HEK293T (cell line): ENCODE data around the gene ING4.

Source experiments
- ARNT ChIP-seq: fragments of 450-650 bp; IDR thresholded peaks from 2 replicates; pipeline ENCODE4 v1.6.1; 2017; ENCODE audit warnings: mild to moderate bottlenecking
- BHLHE40 ChIP-seq: fragments of 450-650 bp; IDR thresholded peaks from 2 replicates; pipeline ENCODE4 v1.6.1; 2016; ENCODE audit warnings: mild to moderate bottlenecking, moderate library complexity, borderline replicate concordance
- FOXK2 ChIP-seq: fragments of 450-650 bp; IDR thresholded peaks from 2 replicates; pipeline ENCODE4 v1.6.1; 2016; ENCODE audit warnings: mild to moderate bottlenecking
- FOXM1 ChIP-seq: fragments of 450-650 bp; IDR thresholded peaks from 2 replicates; pipeline ENCODE4 v1.6.1; 2017; ENCODE audit warnings: mild to moderate bottlenecking, borderline replicate concordance
- HDGF ChIP-seq: fragments of 450-650 bp; IDR thresholded peaks from 2 replicates; pipeline ENCODE4 v1.6.1; 2017; ENCODE audit warnings: antibody characterized with exemption, borderline replicate concordance
- L3MBTL2 ChIP-seq: fragments of 450-650 bp; conservative IDR thresholded peaks from 2 replicates; pipeline ENCODE4 v1.6.1; 2016; ENCODE audit warnings: mild to moderate bottlenecking
- NFRKB ChIP-seq: fragments of 450-650 bp; IDR thresholded peaks from 2 replicates; pipeline ENCODE4 v1.6.1; 2016; ENCODE audit warnings: mild to moderate bottlenecking, moderate library complexity
- SP1 ChIP-seq: fragments of 450-650 bp; IDR thresholded peaks from 2 replicates; pipeline ENCODE4 v1.6.1; 2017
- SUZ12 ChIP-seq: fragments of 450-650 bp; IDR thresholded peaks from 2 replicates; pipeline ENCODE4 v1.6.1; 2016; ENCODE audit warnings: mild to moderate bottlenecking
- TARDBP ChIP-seq: fragments of 450-650 bp; IDR thresholded peaks from 2 replicates; pipeline ENCODE4 v1.6.1; 2016

DNA sequence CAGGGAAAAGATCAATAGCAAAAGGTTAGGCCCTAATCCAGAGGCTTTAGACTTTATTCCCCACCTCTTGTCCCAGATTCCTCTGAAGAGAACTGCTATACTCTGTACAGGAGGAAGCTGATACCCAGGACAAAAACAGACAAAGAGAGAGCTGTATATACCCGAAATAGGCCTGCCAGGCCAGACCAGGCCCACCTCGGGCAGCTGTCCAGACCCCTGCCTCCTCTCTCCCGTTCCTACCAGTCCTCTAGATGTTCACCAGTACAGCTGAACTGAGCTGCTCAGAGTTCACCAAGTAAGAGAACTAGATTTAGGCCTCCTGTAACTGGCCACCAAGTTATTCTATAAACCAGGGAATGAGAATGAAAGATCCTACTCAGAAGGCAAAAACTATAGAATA is 60.4 kb downstream of the ING4 start:
- no peak for TF ChIP-seq NFRKB
- no peak for TF ChIP-seq BHLHE40
- TF ChIP-seq ARNT = no peak
- no peak for TF ChIP-seq HDGF
- no peak for TF ChIP-seq TARDBP
- no peak for TF ChIP-seq L3MBTL2
- TF ChIP-seq FOXM1 = no peak
- no peak for TF ChIP-seq FOXK2
- no peak for TF ChIP-seq SP1
- TF ChIP-seq SUZ12 = no peak
